SHP77 treated with DMSO at 0.1 percent for 48 hours (cell line): ENCODE data around the gene LCN15.
"Not testable (repeated sequence)": the region's sequence is repeated elsewhere in the genome, so short reads cannot be mapped to it uniquely, and the experiment has no call there.

Experiments used
- DNase-seq: peaks from one replicate; lab custom pipeline; 2025; lab: John Stamatoyannopoulos, UW

LCN15 gene

DNA sequence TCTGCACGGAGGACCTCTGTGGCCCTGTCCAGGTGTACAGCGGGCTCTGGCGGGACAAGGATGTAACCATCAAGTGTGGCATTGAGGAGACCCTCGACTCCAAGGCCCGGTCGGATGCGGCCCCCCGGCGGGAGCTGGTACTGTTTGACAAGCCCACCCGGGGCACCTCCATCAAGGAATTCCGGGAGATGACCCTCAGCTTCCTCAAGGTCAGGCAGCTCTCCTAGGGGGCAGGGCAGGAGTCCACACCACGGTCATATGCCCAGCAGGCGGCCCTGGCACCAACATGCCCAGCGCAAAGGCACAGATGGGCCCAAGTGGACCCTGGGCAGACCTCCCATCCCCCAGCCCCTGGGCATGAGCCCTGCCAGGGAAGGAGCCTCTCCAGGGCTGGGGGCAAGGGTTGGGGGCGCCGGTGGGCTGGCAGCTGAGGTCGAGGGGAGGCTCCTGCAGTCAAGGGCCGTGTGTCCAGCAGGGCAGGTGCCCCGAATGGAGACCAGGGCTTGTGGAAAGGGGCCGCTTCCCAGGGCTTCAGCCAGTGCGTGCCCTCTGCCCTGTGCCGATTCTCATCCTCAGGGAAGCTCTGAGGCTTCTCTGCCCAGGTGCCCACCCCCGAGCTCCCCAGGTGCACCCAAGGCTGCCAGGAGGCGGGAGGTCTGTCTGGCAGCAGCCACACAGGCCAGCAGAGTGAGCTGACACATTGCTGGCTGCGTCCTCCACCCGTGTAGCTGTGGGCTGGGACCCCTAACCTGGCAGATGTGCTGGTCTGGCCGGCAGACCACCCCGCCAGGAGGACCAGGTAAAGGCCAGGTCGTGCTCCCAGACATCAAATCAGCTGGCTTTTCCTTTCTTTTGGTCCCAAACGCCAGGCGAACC, 42.0 kb downstream of the LCN15 start:
- DNase-seq: no peak

DNA sequence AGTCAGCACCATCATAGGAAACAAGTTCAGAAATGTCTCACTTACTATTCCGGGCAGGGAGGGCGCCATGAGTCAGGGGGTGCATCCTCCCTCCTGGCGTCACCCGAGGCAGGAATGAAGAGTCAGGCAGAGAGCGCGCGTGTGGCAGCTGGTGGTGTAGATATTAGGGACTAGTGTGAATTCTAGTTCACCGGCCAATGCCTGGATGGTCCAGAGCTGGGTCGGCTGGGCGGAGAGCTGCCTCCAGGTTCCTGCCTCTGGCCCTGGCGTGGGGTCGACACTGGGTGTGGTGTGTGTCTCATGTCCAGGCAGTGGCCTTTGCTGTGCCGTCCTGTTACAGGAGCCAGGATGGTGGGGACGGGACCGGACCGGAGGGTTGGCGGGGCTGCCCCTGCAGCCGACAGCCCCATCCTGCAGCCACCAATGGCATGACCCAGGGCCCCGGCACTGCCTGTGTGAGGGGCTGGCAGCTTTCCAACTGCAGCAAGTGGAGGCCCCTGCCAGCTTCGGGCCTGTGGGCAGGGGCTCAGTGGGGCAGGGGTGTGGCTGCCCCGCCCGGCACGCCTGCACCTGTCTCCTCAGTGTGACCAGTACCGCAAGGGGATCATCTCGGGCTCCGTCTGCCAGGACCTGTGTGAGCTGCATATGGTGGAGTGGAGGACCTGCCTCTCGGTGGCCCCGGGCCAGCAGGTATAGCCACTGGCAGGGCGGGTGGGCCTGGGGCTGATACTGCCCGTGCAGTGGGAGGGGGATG, 42.8 kb downstream of the LCN15 start:
- DNase-seq: no peak

DNA sequence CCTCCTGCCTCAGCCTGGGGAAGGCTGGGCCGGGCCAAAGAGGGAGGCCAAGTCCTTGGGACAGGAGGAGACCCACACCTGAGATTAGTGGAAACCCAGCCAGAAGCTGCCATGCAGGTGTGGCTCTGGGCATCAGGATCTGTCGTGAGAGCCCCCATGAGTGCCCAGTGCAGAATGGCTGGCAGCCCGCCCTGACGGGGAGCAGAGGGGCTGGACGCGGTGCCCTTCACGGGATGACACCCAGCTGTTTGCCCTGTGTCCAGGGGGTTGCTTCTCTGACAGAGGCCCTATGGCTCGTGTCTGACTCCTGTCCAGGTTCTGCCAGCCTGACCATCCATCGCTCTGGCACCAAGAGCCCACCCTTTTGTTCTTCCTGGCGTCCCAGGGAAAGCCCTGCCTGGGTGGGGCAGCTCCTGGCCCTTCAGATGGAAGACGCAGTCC, 43.4 kb downstream of the LCN15 start:
- DNase-seq: no peak

DNA sequence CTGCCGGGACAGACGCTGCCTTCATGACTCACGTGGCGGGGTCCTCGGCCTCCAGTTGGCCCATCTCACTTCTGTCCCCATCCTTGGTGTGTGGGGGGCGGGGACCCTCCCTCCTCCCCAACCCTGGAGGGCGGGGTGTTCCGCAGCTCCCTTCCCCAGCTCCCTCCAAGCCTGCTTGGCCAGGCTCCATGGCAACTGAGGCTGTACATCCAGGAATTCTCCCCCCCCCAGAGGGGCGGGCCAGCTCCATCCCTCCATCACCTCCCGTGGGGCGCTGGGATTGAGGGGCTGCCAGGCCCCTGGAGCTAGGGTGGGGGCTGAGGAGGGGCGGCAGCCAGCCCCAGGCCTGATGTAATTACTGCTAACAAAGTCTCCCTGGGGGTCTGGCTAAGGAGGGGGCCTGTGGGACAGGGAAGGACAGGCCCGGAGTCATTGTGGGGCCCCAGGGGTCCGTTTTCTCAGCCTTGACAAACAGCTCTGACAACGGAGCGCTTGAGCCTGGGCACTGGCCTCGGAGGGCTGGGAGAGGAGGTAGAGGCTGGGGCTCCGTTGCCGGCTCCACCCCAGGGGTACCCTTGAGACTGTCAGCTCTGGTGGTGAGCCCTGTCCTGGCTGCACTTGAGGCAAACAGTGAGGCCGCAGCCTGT, 43.9 kb downstream of the LCN15 start:
- DNase-seq: no peak

DNA sequence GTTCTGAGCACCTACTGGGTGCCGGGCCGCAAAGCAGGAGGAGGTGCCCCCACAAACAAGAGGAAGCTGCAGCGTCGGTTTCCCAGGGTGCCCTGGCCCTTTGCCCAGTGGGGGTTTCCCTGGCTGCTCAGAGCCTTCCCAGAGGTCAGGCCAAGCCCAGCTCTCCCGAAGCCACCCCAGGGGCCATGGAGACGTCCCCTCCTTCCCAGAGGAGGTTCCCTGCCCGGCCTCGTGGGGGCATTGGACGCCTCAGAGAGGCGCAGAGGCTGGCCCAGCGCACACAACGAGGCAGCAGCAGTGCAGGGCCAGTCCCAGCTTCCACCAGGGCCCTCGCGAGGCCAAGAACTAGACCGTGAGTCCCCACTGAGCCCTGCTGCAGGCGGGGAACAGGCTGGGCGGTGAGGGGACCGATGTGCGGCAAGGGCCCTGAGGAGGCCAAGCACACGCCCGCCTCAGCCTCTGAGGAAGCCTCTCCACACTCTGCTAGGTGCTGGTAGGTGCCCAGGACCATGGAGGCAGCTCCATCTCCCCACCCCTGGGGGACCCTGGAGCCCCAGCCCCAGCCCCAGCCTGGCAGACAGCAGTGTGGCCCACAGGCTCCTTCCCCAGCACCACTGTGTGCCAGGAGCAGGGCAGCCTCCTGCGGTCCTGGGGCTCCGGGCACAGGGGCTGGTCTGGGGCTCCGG, 45.0 kb downstream of the LCN15 start:
- DNase-seq: no peak

DNA sequence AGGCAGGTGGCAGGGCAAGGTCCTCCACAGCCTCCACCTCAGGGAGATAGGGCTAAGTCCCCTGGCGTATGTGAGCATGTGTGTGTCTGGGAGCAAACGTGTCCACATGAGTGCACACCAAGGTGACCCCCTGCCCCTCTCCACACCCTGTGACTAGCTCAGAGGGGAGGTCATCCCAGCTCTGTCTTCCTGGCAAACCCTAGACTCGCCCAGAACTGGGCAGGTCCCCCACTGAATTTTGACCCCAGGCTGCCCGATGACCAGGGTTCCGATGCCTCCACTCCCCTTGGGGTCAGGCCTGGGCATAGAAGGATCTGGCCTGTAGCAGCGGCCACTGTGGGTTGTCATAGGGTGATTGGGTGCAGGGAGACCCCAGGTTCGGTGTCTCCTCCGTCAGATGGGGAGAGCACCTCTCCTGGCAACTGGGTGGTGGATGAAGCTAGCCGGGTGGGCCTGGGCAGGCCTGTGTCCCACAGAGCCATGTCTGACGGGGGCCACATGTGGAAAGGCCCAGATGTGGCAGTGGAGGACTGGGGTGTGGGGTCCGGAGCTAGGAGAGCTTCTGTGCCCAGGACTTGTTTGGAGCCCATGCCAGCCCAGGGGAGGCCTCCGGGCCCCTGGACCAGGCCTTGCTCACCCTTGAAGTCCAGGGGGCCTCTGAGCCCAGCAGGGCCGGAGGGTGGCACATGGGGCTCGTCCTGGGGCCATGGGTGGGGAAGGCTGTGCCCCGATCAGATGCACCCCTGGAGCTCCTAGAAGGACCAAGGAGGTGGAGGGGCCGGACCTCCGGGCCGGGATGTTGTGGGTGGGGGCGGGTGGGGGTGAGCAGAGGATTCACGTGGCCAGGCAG, 45.7 kb downstream of the LCN15 start:
- no peak for DNase-seq

DNA sequence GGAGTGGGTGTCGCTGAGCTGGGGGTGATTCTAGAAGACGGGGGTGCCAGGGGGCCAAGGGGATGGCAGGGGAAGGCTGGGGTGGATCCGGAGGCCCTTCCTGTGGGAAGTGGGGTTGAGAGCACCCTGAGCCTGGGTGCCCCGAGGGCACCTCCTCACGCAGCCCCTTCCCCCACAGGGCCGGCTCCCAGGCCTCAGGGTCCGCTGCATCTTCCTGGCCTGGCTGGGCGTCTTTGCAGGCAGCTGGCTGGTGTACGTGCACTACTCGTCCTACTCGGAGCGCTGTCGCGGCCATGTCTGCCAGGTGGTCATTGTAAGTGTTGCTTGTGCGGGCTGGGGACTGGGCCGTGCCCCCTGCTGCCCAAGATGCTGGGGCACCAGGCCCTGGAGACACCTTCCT, 46.9 kb downstream of the LCN15 start:
- DNase-seq: no peak

DNA sequence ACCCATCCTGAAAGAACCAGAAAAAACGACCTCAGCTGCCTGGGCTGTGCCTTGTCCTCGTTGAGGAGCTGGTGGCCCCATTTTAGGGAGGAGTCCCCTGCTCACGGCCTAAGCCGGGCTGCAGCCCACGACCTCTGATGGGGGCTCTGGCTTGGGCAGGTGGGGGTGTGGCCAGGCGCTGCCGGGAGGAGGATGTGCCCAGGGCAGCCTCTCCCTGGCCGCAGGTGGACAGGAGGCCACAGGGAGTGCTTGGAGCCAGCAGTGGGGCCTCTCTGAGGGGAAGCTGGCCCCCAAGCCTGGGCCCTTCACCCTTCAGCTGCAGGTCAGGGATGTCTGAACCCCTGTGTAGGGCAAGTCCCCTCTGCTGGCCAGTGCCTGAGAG, 49.4 kb downstream of the LCN15 start:
- no peak for DNase-seq

DNA sequence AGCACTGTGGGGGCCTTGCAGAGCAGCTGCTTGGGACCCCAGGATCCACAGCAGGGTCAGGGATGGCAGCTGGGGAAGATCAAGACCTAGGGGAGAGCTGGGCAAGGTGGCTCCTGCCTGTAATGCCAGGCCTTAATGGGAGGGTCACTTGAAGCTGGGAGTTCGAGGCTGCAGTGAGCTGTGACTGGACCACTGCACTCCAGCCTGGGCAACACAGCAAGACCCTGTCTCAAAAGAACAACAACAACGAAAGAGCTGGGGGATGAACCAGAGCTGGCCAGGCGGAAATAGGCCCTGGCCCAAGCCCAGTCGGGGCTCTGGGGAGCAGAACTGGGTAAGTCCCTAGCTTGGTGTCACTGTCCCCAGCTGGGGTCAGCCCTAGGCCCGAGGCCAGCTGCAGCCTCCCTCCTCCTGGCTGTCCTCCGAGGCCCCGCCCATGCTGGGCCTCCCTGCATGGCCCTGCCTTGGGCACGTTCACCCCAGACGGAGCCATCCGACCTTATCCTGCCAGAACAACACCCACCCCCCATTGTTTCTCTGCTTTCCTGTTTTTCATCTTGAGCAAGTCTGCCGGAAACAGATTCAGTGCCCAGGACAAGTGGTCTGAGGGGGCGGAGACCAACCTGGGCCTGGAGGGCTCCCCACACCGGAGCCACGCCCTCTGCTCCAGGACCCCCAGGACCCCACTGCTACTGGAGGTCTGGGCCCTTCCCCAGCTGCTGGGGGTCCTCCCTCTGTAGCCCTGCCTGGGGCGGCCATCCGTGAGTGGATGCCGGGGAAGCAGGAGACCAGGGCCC, 50.0 kb downstream of the LCN15 start:
- DNase-seq: no peak

DNA sequence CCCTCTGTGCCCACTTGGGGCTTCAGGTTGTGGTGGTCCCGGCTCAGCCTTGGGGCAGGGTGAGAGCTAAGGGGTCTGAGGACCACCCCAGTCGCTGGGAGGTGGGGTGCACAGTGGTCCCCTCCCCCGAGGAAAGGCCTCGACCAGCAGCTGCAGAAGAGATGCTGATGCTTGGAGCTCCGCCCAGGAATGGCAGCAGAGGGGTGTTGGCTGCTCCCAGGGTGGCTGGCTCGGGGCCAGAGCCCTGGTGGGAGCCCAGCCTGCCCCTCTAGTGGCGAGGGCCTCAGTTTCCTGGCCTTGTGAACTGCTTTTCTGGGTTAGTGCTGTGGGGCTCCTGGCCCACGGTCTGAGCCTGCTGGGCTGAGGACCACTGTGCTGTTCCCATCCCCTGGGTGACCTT, 50.8 kb downstream of the LCN15 start:
- DNase-seq: peak; percentile 9

DNA sequence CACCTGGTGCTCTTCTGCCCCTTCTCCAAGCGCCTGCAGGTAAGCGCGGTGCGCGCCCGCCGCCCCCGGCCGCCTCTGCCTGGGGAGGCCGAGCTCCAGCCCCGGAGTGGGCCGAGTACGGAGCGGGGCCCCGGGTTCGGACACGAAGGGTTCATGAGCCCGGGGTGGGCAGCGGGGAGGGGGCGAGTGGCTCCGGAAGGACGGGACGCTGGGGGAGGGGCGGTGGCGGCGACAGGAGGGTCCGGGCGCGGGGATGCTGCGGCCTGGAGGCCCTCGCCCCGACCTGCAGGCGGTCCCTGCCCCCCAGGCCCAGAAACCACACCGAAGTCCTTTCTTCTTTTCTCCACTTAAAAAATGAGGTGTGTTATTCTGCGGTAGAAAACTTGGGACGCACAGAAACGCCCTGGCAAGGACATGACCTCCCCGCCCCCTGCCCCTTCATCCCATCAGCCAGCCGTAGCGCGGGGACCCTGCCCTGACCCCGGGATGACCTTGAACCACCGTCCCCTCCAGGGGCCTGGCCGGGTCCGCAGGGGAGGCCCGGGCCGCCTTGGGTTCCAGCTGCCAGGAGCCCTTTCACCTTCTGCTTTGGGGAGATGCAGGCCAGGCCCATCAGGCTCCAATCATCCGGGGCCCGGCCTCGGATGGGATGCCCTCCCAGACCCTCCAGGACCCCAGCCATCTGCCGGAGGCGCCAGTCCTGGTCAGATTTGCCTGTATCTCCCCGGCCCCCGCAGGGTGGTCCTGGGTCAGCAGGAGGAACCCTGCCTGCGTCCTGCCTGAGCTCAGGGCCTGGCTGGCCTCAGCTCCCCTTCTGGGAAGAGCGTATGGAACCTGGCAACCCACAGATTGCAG, 51.4 kb downstream of the LCN15 start:
- DNase-seq: no peak

DNA sequence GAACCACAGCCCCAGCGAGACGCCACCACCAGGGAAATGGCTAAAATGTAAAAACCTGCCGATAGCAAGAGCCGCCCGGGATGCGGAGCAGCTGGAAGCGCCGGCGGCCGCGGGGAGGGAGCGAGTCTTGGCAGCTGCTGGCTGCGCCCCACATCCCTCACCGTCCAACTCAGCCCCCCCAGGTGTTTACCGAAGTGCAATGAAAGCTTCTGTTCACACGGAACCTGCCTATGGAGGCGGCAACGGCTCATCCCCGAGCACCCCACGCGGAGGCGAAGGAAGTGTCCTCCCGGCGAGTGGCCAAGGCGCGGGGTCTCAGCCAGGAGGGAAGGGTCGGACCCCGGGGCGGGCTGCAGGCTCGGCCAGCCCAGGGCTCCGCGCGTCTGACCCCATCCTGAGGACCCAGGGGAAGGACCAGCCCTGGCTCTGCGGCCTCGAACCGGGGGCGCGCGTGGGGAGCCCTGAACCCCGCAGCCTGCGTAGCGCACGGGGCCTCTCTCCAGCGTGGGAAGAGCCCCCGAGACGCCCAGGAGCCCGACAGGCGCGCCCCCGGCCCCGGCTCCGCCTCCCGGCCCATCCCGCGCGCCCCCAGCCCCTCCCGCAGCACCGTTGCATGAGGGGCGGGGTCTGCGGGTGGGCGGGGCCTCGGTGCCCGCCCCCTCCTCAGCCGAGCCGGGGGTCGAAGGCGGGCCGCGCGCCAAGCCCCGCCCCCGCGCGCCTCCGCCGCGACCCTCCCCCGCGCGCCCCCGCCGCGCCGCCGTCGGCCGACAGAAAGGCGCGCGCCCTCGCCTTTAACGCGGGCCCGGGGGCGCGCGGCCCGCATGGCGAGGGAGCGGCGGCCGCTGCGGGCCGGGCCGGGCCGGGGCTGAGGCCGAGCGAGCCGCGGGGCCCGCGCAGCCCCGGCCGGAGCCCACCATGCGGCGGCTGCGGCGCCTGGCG, 52.3 kb downstream of the LCN15 start, which contains the start of gene DIPK1B:
TSS of gene DIPK1B (plus strand) at position 822 of the 939 bp plus-strand sequence. CDS start at position 916, 94 bp downstream.
- no peak for DNase-seq

DNA sequence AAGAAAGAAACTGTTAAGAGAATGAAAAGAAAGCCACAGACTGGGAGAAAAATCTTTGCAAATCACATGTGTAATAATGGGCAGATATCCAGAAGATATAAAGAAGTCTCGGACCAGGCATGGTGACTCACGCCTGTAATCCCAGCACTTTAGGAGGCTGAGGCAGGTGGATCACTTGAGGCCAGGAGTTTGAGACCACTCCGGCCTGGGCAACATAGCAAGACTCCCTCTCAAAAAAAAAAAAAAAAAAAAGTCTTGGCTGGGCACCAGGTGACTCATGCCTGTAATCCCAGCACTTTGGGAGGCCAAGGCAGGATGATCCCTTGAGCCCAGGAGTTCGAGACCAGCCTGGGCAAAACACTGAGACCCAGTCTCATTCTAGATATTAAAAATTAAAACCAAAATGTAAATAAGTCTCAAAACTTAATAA, 53.1 kb downstream of the LCN15 start:
- DNase-seq: not testable (repeated sequence)

DNA sequence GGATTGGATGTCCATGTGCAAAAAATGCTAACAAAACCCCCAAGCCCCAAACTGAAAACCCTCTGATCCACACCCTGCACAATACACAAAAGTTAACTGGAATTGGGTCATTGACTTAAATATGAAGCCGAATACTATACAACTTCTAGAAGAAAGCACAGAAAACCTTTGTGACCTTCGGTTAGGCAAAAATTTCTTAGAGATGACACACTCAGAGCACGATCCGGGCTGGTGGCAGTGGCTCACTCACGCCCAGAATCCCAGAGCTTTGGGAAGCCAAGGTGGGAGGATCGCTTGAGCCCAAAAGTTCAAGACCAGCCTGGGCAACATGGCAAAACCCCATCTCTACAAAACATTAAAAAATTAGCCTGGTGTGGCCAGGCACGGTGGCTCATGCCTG, 53.8 kb downstream of the LCN15 start:
- no peak for DNase-seq
